Measurements from ENCODE around the gene PAWR. TPM values are rescaled to one million over a fixed set of nuclear protein-coding genes. Genes with fewer than 3 reads are reported as not detected.

Gene PAWR
- total and polyA plus RNA-seq, 2 of the 13 experiments (the other 11 are each of a cell fraction or from before 2014, with no cell fraction given) = 29.1 to 36.1 TPM

DNA sequence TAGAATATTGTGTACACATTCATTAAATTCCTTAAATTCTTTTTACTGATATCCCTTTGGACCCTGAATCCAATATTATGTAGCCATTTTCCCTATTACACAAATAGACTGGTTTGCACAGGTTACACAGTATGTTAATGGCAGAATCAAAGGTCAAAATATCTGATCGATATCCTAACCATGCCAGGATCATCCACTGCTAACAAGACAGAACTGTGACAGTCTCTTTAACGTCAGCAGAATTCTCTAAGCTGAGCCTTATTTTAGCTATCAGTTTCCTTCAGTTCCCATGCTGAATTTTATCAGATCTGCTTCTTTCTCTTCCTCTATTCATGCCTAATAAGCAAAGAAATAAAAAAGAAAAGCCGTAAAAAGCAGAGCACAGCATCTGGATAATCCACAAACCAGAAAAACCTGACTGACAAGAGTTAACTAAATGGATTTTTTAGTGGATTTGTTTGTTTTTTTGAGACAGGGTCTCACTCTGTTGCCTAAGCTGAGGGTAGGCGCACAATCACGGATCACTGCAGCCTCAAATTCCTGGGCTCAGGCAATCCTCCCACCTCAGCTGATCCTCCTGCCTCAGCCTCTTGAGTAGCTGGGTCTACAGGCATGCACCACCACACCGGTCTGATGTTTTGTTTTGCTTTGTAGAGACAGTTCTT is 130.4 kb downstream of the PAWR start (continued):
- TF ChIP-seq ZNF263 (CRISPR knock-in tag; IDR thresholded peaks at IDR 0.05) = peak; percentile 76; the same call in 1 of the 2 replicates
- TF ChIP-seq ZNF296 (CRISPR knock-in tag; conservative IDR thresholded peaks at IDR 0.05) = no peak
- no peak for TF ChIP-seq CC2D1A (CRISPR knock-in tag; IDR thresholded peaks at IDR 0.05)
- TF ChIP-seq ZNF83 (CRISPR knock-in tag; IDR thresholded peaks at IDR 0.05; ENCODE audit: borderline replicate concordance) = no peak
- TF ChIP-seq, protein P1, sequence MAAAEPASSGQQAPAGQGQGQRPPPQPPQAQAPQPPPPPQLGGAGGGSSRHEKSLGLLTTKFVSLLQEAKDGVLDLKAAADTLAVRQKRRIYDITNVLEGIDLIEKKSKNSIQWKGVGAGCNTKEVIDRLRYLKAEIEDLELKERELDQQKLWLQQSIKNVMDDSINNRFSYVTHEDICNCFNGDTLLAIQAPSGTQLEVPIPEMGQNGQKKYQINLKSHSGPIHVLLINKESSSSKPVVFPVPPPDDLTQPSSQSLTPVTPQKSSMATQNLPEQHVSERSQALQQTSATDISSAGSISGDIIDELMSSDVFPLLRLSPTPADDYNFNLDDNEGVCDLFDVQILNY (CRISPR knock-in tag; conservative IDR thresholded peaks at IDR 0.05) = no peak
- TF ChIP-seq, protein P2, sequence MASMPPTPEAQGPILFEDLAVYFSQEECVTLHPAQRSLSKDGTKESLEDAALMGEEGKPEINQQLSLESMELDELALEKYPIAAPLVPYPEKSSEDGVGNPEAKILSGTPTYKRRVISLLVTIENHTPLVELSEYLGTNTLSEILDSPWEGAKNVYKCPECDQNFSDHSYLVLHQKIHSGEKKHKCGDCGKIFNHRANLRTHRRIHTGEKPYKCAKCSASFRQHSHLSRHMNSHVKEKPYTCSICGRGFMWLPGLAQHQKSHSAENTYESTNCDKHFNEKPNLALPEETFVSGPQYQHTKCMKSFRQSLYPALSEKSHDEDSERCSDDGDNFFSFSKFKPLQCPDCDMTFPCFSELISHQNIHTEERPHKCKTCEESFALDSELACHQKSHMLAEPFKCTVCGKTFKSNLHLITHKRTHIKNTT (CRISPR knock-in tag; IDR thresholded peaks at IDR 0.05) = no peak
- no peak for TF ChIP-seq THYN1 (CRISPR knock-in tag; IDR thresholded peaks at IDR 0.05; ENCODE audit: borderline replicate concordance, low read depth)
- no peak for TF ChIP-seq MTA3 (CRISPR knock-in tag; IDR thresholded peaks at IDR 0.05)
- TF ChIP-seq TOPORS (CRISPR knock-in tag; IDR thresholded peaks at IDR 0.05) = no peak
- TF ChIP-seq, protein P3, sequence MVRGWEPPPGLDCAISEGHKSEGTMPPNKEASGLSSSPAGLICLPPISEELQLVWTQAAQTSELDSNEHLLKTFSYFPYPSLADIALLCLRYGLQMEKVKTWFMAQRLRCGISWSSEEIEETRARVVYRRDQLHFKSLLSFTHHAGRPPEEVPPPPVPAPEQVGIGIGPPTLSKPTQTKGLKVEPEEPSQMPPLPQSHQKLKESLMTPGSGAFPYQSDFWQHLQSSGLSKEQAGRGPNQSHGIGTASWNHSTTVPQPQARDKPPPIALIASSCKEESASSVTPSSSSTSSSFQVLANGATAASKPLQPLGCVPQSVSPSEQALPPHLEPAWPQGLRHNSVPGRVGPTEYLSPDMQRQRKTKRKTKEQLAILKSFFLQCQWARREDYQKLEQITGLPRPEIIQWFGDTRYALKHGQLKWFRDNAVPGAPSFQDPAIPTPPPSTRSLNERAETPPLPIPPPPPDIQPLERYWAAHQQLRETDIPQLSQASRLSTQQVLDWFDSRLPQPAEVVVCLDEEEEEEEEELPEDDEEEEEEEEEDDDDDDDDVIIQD (CRISPR knock-in tag; IDR thresholded peaks at IDR 0.05; ENCODE audit: low read depth) = peak; percentile 73; the same call in 1 of the 2 replicates
- TF ChIP-seq ZNF614 (CRISPR knock-in tag; IDR thresholded peaks at IDR 0.05; ENCODE audit: borderline replicate concordance) = peak; percentile 55; the same call in 1 of the 2 replicates
- TF ChIP-seq, protein P4, sequence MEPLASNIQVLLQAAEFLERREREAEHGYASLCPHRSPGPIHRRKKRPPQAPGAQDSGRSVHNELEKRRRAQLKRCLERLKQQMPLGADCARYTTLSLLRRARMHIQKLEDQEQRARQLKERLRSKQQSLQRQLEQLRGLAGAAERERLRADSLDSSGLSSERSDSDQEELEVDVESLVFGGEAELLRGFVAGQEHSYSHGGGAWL (CRISPR knock-in tag; IDR thresholded peaks at IDR 0.05) = no peak
- TF ChIP-seq JUN (CRISPR knock-in tag; IDR thresholded peaks at IDR 0.05) = no peak
- TF ChIP-seq MED1 (CRISPR knock-in tag; IDR thresholded peaks at IDR 0.05) = peak; percentile 97
- TF ChIP-seq, protein P5, sequence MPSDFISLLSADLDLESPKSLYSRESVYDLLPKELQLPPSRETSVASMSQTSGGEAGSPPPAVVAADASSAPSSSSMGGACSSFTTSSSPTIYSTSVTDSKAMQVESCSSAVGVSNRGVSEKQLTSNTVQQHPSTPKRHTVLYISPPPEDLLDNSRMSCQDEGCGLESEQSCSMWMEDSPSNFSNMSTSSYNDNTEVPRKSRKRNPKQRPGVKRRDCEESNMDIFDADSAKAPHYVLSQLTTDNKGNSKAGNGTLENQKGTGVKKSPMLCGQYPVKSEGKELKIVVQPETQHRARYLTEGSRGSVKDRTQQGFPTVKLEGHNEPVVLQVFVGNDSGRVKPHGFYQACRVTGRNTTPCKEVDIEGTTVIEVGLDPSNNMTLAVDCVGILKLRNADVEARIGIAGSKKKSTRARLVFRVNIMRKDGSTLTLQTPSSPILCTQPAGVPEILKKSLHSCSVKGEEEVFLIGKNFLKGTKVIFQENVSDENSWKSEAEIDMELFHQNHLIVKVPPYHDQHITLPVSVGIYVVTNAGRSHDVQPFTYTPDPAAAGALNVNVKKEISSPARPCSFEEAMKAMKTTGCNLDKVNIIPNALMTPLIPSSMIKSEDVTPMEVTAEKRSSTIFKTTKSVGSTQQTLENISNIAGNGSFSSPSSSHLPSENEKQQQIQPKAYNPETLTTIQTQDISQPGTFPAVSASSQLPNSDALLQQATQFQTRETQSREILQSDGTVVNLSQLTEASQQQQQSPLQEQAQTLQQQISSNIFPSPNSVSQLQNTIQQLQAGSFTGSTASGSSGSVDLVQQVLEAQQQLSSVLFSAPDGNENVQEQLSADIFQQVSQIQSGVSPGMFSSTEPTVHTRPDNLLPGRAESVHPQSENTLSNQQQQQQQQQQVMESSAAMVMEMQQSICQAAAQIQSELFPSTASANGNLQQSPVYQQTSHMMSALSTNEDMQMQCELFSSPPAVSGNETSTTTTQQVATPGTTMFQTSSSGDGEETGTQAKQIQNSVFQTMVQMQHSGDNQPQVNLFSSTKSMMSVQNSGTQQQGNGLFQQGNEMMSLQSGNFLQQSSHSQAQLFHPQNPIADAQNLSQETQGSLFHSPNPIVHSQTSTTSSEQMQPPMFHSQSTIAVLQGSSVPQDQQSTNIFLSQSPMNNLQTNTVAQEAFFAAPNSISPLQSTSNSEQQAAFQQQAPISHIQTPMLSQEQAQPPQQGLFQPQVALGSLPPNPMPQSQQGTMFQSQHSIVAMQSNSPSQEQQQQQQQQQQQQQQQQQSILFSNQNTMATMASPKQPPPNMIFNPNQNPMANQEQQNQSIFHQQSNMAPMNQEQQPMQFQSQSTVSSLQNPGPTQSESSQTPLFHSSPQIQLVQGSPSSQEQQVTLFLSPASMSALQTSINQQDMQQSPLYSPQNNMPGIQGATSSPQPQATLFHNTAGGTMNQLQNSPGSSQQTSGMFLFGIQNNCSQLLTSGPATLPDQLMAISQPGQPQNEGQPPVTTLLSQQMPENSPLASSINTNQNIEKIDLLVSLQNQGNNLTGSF (CRISPR knock-in tag; IDR thresholded peaks at IDR 0.05) = no peak
- no peak for TF ChIP-seq PAWR (CRISPR knock-in tag; IDR thresholded peaks at IDR 0.05; ENCODE audit: borderline replicate concordance)
- TF ChIP-seq EZH2 (conservative IDR thresholded peaks at IDR 0.05; ENCODE audit: low read depth, low read length) = no peak
- TF ChIP-seq, protein P6, sequence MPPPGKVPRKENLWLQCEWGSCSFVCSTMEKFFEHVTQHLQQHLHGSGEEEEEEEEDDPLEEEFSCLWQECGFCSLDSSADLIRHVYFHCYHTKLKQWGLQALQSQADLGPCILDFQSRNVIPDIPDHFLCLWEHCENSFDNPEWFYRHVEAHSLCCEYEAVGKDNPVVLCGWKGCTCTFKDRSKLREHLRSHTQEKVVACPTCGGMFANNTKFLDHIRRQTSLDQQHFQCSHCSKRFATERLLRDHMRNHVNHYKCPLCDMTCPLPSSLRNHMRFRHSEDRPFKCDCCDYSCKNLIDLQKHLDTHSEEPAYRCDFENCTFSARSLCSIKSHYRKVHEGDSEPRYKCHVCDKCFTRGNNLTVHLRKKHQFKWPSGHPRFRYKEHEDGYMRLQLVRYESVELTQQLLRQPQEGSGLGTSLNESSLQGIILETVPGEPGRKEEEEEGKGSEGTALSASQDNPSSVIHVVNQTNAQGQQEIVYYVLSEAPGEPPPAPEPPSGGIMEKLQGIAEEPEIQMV (CRISPR knock-in tag; IDR thresholded peaks at IDR 0.05; ENCODE audit: low read depth) = no peak
- 0 out of 2 replicates have a peak, but pooled peaks have one; percentile 12 for TF ChIP-seq SMARCE1 (IDR thresholded peaks at IDR 0.05; ENCODE audit: borderline replicate concordance)
